ENCODE measurements around the gene EYA2. TPM values are rescaled to one million over a fixed set of nuclear protein-coding genes. Genes with fewer than 3 reads are reported as not detected.

The EYA2 gene
- total RNA-seq, 1 experiment from 2014 or later = 0.33 TPM

GRCh38 chr20:46963758-46964617 lies 69.3 kb downstream of the EYA2 start:
- DNase-seq (peak; percentile 81), ATAC-seq (no peak)
- peaks cover 32% of the 10 kb centered on the region for H3K4me1 ChIP-seq (ENCODE audit: insufficient read depth, low read length)
- peak overlapping the region; percentile 66 for H3K27ac ChIP-seq (ENCODE audit: low read length)
- H3K9me2 ChIP-seq (replicated peaks; ENCODE audit: low read length) = no peaks in the 10 kb centered on the region
- no peaks in the 10 kb centered on the region for H3K36me3 ChIP-seq (ENCODE audit: low read depth, low read length)
- H3K79me2 ChIP-seq (ENCODE audit: low read length) = no peaks in the 10 kb centered on the region
- H3K9ac ChIP-seq (ENCODE audit: low read length) = no peak overlapping the region
- 0 out of 2 replicates have a peak overlapping the region, but pooled peaks have one; percentile 12 for H2AFZ ChIP-seq (ENCODE audit: low read length)
- H3K27me3 ChIP-seq (ENCODE audit: low read length) = no peaks in the 10 kb centered on the region
- TF ChIP-seq EZH2 (IDR thresholded peaks at IDR 0.05; ENCODE audit: low read length, unreplicated experiment) = no peak
- TF ChIP-seq CTCF (conservative IDR thresholded peaks at IDR 0.05; ENCODE audit: low read depth, low read length) = no peak
- TF ChIP-seq EZH2phosphoT487 (IDR thresholded peaks at IDR 0.05; ENCODE audit: borderline replicate concordance, low read length) = no peak
- 0 out of 2 replicates have a peak overlapping the region, but pooled peaks have one; percentile 4 for H3K4me2 ChIP-seq (ENCODE audit: low read length)
- POLR2A ChIA-PET (ENCODE audit: unreplicated experiment) = no interaction called here
- no peaks in the 10 kb centered on the region for H4K20me1 ChIP-seq (ENCODE audit: low read length)
- BruUV-seq (replicated peaks) = no TSS peak
- intact Hi-C loops (cut with micrococcal nuclease) = no loop called here
- H3K9me3 ChIP-seq (ENCODE audit: low read length) = no peaks in the 10 kb centered on the region
- CTCF ChIA-PET = no interaction called here
- no peaks in the 10 kb centered on the region for H3F3A ChIP-seq (ENCODE audit: low read length, unreplicated experiment)
- H3K4me3 ChIP-seq (ENCODE audit: low read length) = no peak overlapping the region

DNA sequence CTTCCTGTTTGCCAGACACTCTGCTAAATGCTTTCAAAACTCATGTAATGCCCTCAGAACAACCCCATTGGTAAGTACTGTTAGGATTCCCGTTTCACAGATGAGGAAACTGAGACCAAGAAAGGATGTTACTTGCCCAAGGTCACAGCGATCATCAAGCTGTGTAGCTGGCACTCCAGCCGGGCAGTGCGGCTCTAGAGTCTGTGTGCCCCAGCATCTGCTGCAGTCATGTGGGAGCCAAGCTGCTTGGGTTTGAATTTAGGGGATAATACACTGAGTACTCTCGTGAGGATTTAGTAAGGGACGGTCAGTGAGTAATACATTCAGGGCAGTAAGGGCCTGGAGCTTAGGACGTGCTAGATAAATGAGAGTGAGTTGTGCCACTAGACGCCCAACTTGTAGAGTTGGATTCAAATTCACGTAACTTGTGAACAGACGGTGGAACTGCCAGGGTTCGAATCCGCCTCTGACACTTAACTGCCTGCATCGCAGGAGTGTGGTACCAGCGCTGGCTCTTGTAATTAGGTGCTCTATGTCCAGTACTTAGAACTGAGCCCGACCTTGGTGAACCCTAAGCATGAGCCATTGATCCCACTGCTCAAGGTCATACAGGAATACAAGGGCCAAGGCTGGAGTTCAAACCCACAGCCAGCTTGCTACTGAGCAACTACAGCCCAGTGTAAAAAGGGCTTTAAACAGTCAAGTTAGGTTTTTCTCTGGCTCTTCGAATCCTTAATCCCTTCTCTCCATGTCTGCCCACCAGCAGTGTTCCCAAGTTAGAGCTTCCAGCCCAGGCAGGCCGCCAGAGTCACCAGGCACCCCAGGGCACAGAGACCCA lies 70.2 kb downstream of the EYA2 start:
- Histone ChIP-seq H3K36me3 (ENCODE audit: low read depth, low read length) (no peaks in the 10 kb centered on the region), H3K9me2 (replicated peaks; ENCODE audit: low read length) (no peaks in the 10 kb centered on the region), H3K4me2 (ENCODE audit: low read length) (no peak overlapping the region), H2AFZ (ENCODE audit: low read length) (no peak overlapping the region), H3K4me3 (ENCODE audit: low read length) (no peak overlapping the region), H3K9ac (ENCODE audit: low read length) (no peak overlapping the region), H3K79me2 (ENCODE audit: low read length) (no peaks in the 10 kb centered on the region), H3K9me3 (ENCODE audit: low read length) (no peaks in the 10 kb centered on the region), H3F3A (ENCODE audit: low read length, unreplicated experiment) (no peaks in the 10 kb centered on the region), H3K4me1 (ENCODE audit: insufficient read depth, low read length) (peaks cover 25% of the 10 kb centered on the region), H3K27me3 (ENCODE audit: low read length) (no peaks in the 10 kb centered on the region), H3K27ac (ENCODE audit: low read length) (peak overlapping the region; percentile 66), H4K20me1 (ENCODE audit: low read length) (no peaks in the 10 kb centered on the region)
- ATAC-seq (no peak), DNase-seq (no peak)
- ChIA-PET CTCF (no interaction called here), POLR2A (ENCODE audit: unreplicated experiment) (no interaction called here)
- intact Hi-C loops (cut with micrococcal nuclease) = no loop called here
- BruUV-seq (replicated peaks) = no TSS peak
- TF ChIP-seq EZH2 (IDR thresholded peaks at IDR 0.05; ENCODE audit: low read length, unreplicated experiment) (no peak), CTCF (conservative IDR thresholded peaks at IDR 0.05; ENCODE audit: low read depth, low read length) (no peak), EZH2phosphoT487 (IDR thresholded peaks at IDR 0.05; ENCODE audit: borderline replicate concordance, low read length) (no peak)
